ENCODE data around the gene PANK1. TPM values are rescaled to one million over a fixed set of nuclear protein-coding genes. Genes with fewer than 3 reads are reported as not detected.

Gene PANK1
- 2.1 and 5.1 TPM in 2 replicates for total RNA-seq

GRCh38 chr10:89644967-89645741, at the start of gene PANK1:
TSS of gene PANK1 (minus strand) at chr10:89645242. CDS start at chr10:89644891, 351 bp downstream.

GRCh38 chr10:89535171-89536012, 109.7 kb downstream of the PANK1 start, which contains the start of gene SLC16A12:
TSS of gene SLC16A12 (minus strand) at chr10:89535594. CDS start at chr10:89462578, 73,016 bp downstream.

Other genes with a start within 250 kb of the PANK1 start
- gene IFIT5, start 230.7 kb downstream of the PANK1 start, total RNA-seq: 7.3 and 9.8 TPM in 2 replicates
- gene SLC16A12, start 109.6 kb downstream of the PANK1 start, total RNA-seq: under 0.01 TPM in 1 of 2 replicates, not detected in the other
- 8.2 and 10.5 TPM in 2 replicates for gene KIF20B, start 56.3 kb upstream of the PANK1 start, total RNA-seq